Activated CD4-positive, alpha-beta T cell treated with anti-CD3 and anti-CD28 coated beads, Interleukin-2, amount 50 U/mL, for 4 hours (primary cell): ENCODE results near the gene INCENP.

ENCODE experiments used
- DNase-seq, 2 experiments: peaks; one replicate each; pipeline ENCODE4 v3.0.0-alpha.2; 2020

Gene INCENP

GRCh38 chr11:62142921-62143320, 19.1 kb downstream of the INCENP start:
- DNase-seq: no peak

GRCh38 chr11:62143727-62144126, 19.9 kb downstream of the INCENP start:
- DNase-seq: no peak

GRCh38 chr11:62144641-62145255, 20.9 kb downstream of the INCENP start:
- no peak for DNase-seq

- DNase-seq: no peak
These were observed 21.6 kb downstream of the INCENP start for GRCh38 chr11:62145261-62145871.

- DNase-seq: no peak
These were observed 22.8 kb downstream of the INCENP start for GRCh38 chr11:62146476-62147200.

- DNase-seq: no peak
These were observed 23.7 kb downstream of the INCENP start for GRCh38 chr11:62147545-62147944.

- no peak for DNase-seq
These were observed 24.6 kb downstream of the INCENP start for GRCh38 chr11:62148271-62148980.

GRCh38 chr11:62149986-62150886, 26.4 kb downstream of the INCENP start:
- no peak for DNase-seq

- no peak for DNase-seq
These were observed 27.3 kb downstream of the INCENP start for GRCh38 chr11:62150887-62151736.

GRCh38 chr11:62151737-62152102, 27.9 kb downstream of the INCENP start:
- DNase-seq: no peak

- no peak for DNase-seq
These were observed 28.7 kb downstream of the INCENP start for GRCh38 chr11:62152245-62153086.

- no peak for DNase-seq
These were observed 29.2 kb downstream of the INCENP start for GRCh38 chr11:62153087-62153395.

- no peak for DNase-seq
These were observed 29.8 kb downstream of the INCENP start for GRCh38 chr11:62153617-62154016.

- DNase-seq: no peak
These were observed 33.8 kb downstream of the INCENP start for GRCh38 chr11:62157603-62158002.

- DNase-seq: no peak
These were observed 42.6 kb downstream of the INCENP start for GRCh38 chr11:62166371-62166770.

GRCh38 chr11:62169448-62169847, 45.6 kb downstream of the INCENP start:
- DNase-seq: no peak

- DNase-seq: no peak
These were observed 46.1 kb downstream of the INCENP start for GRCh38 chr11:62169935-62170334.

GRCh38 chr11:62171261-62171723, 47.5 kb downstream of the INCENP start:
- peak; percentile 64 to 72 for DNase-seq

- no peak for DNase-seq
These were observed 48.5 kb downstream of the INCENP start for GRCh38 chr11:62172294-62172693.

- DNase-seq: no peak
These were observed 53.0 kb downstream of the INCENP start for GRCh38 chr11:62176766-62177165.

- no peak for DNase-seq
These were observed 56.2 kb downstream of the INCENP start for GRCh38 chr11:62179995-62180394.
